Stimulated activated effector memory CD8-positive, alpha-beta T cell treated with anti-CD3 and anti-CD28 coated beads, Interleukin-12 subunit alpha, Interleukin-12 subunit beta, amount 100 ng/mL, for 72 hours (primary cell): ENCODE results near the gene ZFP64.

Experiments
- ATAC-seq: fragments of 150-1000 bp; cut with Tn5 transposase; 2 replicates; pipeline ENCODE4 v1.10.0; 2021
- DNase-seq, 2 donors: peaks; one replicate each; pipeline ENCODE4 v3.0.0; 2021 to 2022; ENCODE audit warnings: low spot score in 2 of 2
- H3K27ac Mint-ChIP-seq: one replicate; pipeline ENCODE4 v1.8.0; 2022; ENCODE audit warnings: mild to moderate bottlenecking, mixed read lengths
- H3K36me3 Mint-ChIP-seq: one replicate; pipeline ENCODE4 v1.8.0; 2022; ENCODE audit warnings: mild to moderate bottlenecking, mixed read lengths
- H3K4me1 Mint-ChIP-seq: one replicate; pipeline ENCODE4 v1.8.0; 2022; ENCODE audit warnings: mixed read lengths
- H3K4me3 Mint-ChIP-seq: one replicate; pipeline ENCODE4 v1.8.0; 2022; ENCODE audit warnings: mild to moderate bottlenecking, mixed read lengths
- H3K9me3 Mint-ChIP-seq: one replicate; pipeline ENCODE4 v1.8.0; 2022; ENCODE audit warnings: mixed read lengths

The ZFP64 gene

DNA sequence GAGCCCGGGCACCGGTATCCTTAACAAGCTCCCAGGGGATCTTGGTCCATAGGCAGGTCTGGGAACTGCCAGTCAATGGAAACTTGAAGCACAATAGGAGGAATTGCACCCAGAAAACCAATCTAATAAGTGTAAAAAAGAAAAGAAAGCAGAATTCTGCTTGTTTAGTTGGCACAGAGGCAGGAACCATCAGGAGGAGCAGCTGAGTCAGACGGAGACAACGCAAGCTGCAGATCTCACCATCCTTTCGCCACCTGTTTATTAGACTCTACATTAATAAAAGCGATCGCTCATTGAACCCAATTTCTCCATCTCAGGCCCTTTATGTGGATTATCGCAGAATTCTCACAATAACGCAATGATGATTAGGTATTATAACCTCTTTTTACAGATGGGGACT is 9.8 kb downstream of the ZFP64 start:
- Mint-ChIP-seq H3K4me1 (peaks cover 21% of the 10 kb centered on the region), H3K4me3 (no peak overlapping the region), H3K9me3 (no peaks in the 10 kb centered on the region), H3K36me3 (peaks cover 49% of the 10 kb centered on the region), H3K27ac (no peak overlapping the region)
- DNase-seq (no peak), ATAC-seq (no peak)

DNA sequence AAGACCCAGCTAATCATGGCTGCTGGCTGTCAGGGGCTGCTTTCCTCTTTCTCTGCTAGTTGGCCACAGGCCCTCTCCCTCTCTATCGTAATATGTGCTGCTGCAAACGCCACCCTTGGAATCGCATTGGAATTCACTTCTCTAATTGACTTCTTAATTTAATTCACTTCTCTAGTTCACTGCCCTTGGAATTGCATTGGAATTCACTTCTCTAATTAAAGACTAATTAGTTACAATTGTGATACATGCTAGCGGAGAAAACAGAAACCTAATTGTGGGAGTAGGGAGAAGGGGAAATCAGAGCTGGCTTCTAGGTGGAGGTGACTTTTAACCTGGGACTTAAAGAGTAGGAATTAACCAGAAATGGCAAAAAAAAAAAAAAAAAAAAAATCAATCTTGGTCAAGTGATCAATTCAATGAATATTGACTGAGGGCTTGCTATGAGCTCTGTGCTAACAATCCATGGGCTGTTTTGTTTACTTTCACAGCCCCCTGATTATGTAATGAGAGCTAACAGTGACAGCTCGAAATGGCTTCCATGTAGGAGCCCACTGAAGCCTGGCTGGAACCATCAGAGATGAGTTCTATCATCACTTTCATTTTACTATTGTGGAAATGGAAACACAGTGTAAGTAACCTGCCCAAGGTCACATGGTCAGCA is 11.3 kb downstream of the ZFP64 start:
- peak overlapping the region; percentile 15 for H3K27ac Mint-ChIP-seq
- no peaks in the 10 kb centered on the region for H3K9me3 Mint-ChIP-seq
- H3K4me3 Mint-ChIP-seq: peak overlapping the region; percentile 6
- ATAC-seq (no peak), DNase-seq (no peak)
- peaks cover 21% of the 10 kb centered on the region for H3K4me1 Mint-ChIP-seq
- H3K36me3 Mint-ChIP-seq: peaks cover 39% of the 10 kb centered on the region

DNA sequence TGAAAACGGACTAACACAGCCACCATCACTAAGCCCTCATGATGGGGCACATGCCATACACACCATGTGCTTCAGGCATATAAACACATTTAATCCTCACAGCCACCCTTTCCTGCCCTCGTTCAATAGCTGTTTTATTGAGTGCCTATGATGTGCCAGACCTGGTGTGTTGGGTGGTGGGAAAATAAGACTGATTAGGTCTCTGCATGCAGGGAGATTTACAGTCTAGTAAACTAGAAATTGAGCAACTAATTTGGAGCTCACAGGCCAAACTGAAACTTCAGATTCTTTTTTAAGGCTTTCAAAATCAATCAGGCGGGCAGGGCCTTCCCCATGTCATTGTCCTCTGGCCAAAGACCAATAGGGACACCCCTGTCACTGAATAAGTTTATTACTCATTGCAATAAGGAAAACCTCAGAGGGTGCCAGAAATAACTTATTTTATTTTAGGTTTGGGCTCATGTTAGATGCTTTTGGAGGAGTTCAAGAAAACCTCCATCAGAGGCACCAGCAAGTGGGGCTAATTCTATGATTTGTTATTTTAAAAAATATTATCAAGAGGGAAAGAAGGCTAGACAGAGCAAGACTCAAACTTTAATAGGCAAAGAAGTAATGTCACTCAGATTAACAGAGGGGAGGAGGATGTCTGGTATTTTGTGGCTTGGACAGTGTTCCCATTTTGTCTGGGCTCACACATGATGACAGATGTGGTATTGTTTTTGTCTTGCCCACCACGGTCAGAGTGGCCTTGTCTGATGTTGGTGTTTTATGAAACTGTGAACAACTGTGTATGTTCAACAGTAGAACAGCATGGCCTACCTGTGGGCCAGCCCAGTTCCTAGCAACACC is 12.0 kb downstream of the ZFP64 start:
- Mint-ChIP-seq H3K36me3 (peaks cover 32% of the 10 kb centered on the region), H3K4me3 (peak overlapping the region; percentile 6), H3K9me3 (no peaks in the 10 kb centered on the region), H3K4me1 (peaks cover 21% of the 10 kb centered on the region), H3K27ac (peak overlapping the region; percentile 68)
- DNase-seq (peak in 1 of 2 donors; percentile 57), ATAC-seq (peak; percentile 93)

DNA sequence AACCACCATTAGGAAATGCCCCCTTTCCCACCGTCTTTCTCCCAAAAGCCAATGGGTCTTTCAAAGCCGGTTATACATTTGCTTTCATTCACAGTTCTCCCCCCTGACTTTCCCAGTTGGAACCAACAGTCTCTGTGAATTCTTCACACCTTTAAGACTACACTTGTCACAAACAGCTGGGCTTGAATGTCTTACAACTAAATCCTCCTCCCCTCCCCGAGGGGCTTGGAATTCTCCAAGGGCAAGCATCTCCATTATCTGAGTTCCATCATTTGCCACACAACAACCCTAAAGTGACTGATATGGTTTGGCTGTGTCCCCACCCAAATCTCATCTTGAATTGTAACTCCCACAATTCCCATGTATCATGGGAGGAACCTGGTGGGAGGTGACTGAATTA is 12.9 kb downstream of the ZFP64 start:
- Mint-ChIP-seq H3K36me3 (peaks cover 25% of the 10 kb centered on the region), H3K4me1 (peaks cover 21% of the 10 kb centered on the region), H3K4me3 (peak overlapping the region; percentile 6), H3K27ac (peak overlapping the region; percentile 68), H3K9me3 (no peaks in the 10 kb centered on the region)
- ATAC-seq (no peak), DNase-seq (no peak)

DNA sequence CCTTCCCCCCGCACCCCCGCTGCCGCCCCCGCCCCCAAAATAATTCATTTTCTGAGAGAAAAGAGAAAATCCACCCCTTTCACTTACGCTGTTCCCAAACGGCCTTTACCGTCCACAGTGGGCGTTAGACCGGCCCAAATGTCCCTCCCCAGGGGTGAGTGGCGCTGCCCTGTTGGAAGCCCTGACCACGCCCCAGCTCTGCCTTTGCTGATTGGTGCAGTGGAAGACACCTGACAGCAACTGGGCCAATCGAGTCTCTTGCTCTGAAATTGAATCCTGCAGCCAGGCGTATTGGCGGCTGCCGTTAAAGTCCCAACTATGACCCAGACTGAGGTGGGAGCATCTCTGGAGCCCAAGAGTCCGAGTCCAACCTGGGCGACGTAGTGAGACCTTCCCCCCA is 15.7 kb downstream of the ZFP64 start:
- ATAC-seq (no peak), DNase-seq (no peak)
- Mint-ChIP-seq H3K36me3 (peaks cover 34% of the 10 kb centered on the region), H3K9me3 (no peaks in the 10 kb centered on the region), H3K27ac (no peak overlapping the region), H3K4me1 (peaks cover 33% of the 10 kb centered on the region), H3K4me3 (no peak overlapping the region)

DNA sequence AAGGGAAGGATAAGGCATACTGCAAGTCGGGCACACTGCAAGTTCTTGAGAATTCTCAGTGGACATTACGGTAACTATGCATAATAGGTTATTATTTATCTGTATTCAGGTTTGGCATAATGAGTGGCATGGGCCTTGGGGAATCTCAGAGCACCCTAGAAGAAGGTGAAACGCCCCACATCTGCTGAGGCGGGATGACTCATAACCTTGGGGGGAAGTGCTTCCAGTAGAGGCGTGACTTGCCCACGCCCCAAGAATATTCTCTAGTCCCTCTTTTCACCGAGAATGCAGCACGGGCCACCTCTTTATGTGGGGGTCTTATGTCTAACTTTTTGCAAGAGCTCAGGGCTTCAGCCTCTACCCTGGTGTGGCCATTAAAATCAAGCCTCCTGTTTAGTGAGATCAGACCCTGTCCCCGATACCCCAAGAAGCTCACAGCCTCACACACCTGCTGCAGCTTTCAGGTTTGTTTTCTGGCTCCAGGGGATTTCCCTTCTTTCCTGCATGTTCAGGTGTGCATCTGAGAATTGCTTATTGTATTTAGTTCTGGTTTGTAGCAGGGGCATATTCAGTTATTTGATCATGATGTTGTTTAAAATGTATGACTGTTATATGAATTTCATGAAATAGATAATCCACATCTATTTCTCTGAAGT is 19.1 kb downstream of the ZFP64 start:
- no peak for ATAC-seq
- H3K4me1 Mint-ChIP-seq: peaks cover 12% of the 10 kb centered on the region
- H3K27ac Mint-ChIP-seq: no peak overlapping the region
- H3K36me3 Mint-ChIP-seq: peaks cover 29% of the 10 kb centered on the region
- no peak for DNase-seq
- no peaks in the 10 kb centered on the region for H3K9me3 Mint-ChIP-seq
- no peak overlapping the region for H3K4me3 Mint-ChIP-seq

DNA sequence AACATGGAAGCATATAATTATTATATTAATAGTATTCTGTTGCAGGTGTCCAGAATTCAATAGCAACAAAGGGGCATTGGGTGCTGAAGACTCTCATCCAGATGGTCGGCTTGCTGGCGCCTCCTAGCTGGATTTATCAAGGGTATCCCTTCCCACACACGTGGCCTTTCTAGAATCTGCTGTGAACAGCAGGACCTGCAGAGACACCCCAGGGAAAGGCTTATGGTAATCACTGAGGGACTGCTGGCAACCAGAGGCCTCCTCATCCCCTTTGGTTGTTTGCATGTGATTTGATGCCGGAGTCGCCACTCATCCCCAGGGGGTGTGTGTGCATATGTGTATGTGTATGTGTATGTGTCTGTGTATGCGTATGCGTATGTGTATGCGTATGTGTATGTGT is 20.6 kb downstream of the ZFP64 start:
- Mint-ChIP-seq H3K4me1 (peaks cover 12% of the 10 kb centered on the region), H3K36me3 (peaks cover 27% of the 10 kb centered on the region), H3K9me3 (no peaks in the 10 kb centered on the region), H3K4me3 (no peak overlapping the region), H3K27ac (no peak overlapping the region)
- DNase-seq (no peak), ATAC-seq (no peak)

DNA sequence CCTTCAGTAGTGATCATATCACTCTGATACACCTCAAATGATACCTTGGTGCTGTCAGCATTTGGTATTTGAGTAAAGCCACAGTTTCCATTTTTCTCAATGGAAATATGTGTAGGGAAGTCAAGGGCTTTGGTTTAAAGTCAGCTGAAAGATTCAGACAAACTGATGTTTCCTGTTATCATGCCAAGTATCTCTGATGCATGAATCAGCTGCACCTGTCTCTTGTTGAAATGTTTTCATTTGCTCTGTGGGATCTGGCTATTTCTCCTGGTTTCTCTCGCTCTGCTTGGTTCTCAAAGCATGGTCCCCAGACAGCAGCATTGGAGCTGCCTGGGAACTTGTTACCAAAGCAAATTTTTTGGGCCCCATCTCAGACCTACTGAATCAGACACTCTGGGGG is 23.5 kb downstream of the ZFP64 start:
- H3K36me3 Mint-ChIP-seq: peaks cover 42% of the 10 kb centered on the region
- no peaks in the 10 kb centered on the region for H3K9me3 Mint-ChIP-seq
- peaks cover 12% of the 10 kb centered on the region for H3K4me1 Mint-ChIP-seq
- no peak overlapping the region for H3K4me3 Mint-ChIP-seq
- no peak for ATAC-seq
- no peak for DNase-seq
- H3K27ac Mint-ChIP-seq: no peak overlapping the region

DNA sequence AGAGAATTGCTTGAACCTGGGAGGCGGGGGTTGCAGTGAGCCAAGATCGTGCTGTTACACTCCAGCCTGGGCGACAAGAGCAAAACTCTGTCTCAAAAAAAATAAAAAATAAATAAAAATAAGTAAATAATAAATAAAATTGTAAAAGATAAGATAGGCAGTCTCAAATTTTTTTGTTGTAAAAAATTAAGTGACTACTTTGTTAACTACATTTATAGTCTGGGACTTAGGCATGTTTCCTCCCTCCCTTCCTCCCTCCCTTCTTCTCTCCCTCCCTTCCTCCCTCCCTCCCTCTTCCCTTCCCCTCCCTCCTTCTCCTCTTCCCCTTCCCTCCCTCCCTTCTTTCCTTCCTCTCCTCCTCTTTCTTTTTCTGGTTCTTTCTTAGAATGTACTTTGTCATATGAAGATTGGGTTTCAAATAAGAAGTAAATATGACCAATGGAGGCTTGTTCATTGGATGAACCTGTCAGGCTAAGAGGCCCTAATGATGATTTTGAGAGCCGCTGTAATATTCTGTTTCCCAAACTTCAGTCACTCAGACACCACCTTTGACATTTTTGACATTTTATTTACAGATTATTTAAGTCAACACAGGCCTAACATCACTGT is 24.2 kb downstream of the ZFP64 start:
- ATAC-seq (no peak), DNase-seq (no peak)
- Mint-ChIP-seq H3K27ac (no peak overlapping the region), H3K36me3 (peaks cover 49% of the 10 kb centered on the region), H3K9me3 (no peaks in the 10 kb centered on the region), H3K4me3 (no peak overlapping the region), H3K4me1 (peaks cover 5% of the 10 kb centered on the region)

DNA sequence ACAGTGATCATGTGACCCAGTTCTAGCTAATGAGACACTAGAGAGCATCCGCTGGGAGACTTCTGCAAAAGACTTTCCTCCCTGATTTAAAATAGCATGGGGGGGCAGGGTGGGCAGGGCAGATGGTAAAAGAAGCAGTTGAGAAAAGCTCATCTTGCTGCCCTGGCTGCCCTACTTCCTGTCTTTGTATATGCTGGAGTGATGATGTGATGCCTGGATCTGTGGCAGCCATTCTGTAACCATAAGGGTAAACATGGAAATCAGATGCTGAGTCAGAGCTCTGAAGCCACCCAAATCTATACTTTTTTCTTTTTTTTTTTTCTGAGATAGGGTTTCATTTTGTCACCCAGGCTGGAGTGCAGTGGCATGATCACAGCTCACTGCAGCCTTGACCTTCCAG is 25.4 kb downstream of the ZFP64 start:
- peaks cover 50% of the 10 kb centered on the region for H3K36me3 Mint-ChIP-seq
- ATAC-seq: no peak
- no peak overlapping the region for H3K27ac Mint-ChIP-seq
- no peaks in the 10 kb centered on the region for H3K4me1 Mint-ChIP-seq
- DNase-seq: no peak
- no peaks in the 10 kb centered on the region for H3K9me3 Mint-ChIP-seq
- no peak overlapping the region for H3K4me3 Mint-ChIP-seq

DNA sequence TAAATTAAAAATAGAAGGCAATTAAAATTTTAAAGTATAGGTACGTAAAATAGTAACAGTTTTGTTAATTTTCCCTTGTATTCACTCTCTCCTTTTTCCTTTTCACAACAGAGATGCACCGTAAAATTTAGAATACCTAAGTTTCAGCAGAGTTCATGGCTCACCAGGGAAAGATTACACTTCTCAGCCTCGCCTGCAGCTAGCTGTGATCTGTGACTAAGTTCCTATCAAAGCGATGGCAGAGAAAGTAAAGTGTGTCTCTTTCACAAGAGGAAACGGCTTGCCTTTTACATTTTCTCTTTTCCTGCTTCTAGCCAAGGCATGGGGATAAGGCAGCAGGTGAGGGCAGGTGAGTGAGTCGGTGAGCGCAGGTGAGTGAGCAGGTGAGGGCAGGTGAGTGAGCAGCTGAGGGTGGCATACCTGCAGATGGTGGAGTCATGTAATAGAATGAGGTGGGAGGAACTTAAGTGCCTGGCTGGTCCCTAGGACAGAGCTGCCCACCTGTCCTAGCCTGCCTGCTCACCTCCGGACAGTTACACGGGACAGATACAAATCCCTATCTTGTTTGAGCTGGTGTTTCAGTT is 30.9 kb downstream of the ZFP64 start:
- no peak for ATAC-seq
- no peak overlapping the region for H3K4me3 Mint-ChIP-seq
- peaks cover 82% of the 10 kb centered on the region for H3K36me3 Mint-ChIP-seq
- H3K4me1 Mint-ChIP-seq: no peaks in the 10 kb centered on the region
- no peaks in the 10 kb centered on the region for H3K9me3 Mint-ChIP-seq
- H3K27ac Mint-ChIP-seq: no peak overlapping the region
- DNase-seq: no peak

DNA sequence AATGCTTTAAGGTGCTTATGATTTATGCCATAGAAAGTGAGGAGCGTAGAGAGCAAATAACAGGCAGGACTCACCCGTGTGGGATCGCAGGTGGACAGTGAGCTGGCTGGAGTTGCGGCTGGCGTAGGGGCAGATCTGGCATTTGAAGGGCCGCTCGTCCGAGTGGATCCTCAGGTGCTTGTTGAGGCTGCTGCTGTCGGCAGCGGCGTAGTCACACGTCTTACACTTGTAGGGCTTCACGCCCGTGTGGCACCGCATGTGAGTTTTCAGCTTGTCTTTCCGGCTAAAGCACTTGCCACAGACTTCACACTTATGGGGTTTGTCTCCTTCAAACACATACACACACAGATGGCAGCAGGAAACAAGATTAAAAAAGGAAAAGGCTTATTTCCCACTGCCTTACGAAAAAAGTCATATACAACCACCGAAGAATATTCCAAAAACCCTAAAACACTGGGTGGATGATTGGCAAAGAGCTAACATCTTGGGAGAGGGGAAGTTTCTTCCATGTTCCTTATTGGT is 31.5 kb downstream of the ZFP64 start:
- ATAC-seq (no peak), DNase-seq (no peak)
- Mint-ChIP-seq H3K27ac (peak overlapping the region; percentile 37), H3K4me1 (no peaks in the 10 kb centered on the region), H3K36me3 (peaks cover 83% of the 10 kb centered on the region), H3K4me3 (no peak overlapping the region), H3K9me3 (no peaks in the 10 kb centered on the region)

DNA sequence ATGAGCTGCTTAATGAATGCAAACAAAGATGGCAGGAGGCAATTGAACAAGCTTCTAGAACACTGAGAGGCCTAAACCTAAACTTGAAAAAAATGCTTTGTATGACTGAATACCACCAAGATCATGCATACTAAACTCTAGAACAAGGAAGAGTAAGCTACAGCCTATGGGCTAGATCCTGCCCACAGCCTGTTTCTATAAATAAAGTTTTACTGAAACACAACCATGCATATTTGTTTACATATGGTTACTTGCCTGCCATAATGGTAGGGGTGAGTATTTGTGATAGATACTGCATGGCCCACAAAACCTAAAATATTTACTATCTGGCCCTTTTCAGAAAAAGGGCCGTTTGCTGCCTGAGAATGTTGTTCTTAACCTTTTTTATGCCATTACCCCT is 37.0 kb downstream of the ZFP64 start:
- DNase-seq (no peak), ATAC-seq (no peak)
- no peaks in the 10 kb centered on the region for H3K9me3 Mint-ChIP-seq
- H3K4me3 Mint-ChIP-seq: no peak overlapping the region
- H3K4me1 Mint-ChIP-seq: no peaks in the 10 kb centered on the region
- peaks cover 52% of the 10 kb centered on the region for H3K36me3 Mint-ChIP-seq
- H3K27ac Mint-ChIP-seq: no peak overlapping the region

DNA sequence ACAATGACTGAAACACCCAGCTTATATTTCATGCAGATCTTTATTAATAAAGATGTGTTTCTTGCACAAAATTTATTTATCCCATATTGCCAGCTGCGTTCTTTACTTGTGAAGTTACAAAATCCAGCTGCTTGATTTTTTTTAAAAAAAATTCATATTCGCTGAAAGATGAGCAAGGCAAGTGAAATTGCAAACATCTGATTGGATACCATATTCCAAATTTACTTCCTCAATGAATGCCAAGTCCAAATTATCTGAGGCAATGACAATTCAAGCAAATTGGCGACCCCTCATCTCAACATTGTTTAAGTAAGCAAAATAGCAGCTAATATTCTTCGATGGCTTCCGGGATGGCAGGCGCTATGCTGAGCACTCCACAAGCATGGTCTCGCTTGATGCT is 37.7 kb downstream of the ZFP64 start:
- Mint-ChIP-seq H3K4me3 (no peak overlapping the region), H3K36me3 (peaks cover 45% of the 10 kb centered on the region), H3K9me3 (no peaks in the 10 kb centered on the region), H3K27ac (no peak overlapping the region), H3K4me1 (no peaks in the 10 kb centered on the region)
- no peak for DNase-seq
- no peak for ATAC-seq

DNA sequence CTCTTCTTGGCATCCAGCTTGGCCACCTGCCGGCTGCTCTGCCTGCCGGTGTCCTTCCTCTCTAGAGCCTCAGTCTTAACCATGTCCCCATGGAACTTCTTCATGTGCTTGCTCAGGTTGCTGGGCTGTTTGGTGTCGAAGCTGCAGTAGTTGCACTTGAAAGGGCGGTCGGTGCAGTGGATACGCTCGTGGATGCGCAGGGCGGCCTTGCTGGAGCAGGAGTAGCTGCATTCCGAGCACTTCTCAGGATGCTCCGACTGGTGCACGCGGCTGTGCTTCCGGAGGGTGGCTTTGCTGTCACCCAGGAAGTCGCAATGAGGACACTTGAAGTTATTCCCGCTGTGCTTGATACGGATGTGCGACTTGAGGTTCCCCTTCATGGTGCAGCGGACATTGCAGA is 38.7 kb downstream of the ZFP64 start:
- ATAC-seq (no peak), DNase-seq (no peak)
- H3K9me3 Mint-ChIP-seq: no peaks in the 10 kb centered on the region
- H3K4me1 Mint-ChIP-seq: no peaks in the 10 kb centered on the region
- peaks cover 35% of the 10 kb centered on the region for H3K36me3 Mint-ChIP-seq
- H3K4me3 Mint-ChIP-seq: no peak overlapping the region
- no peak overlapping the region for H3K27ac Mint-ChIP-seq
